SU-DHL-6 (cell line): ENCODE data around the gene CDH23.

Source experiments
- H2AFZ ChIP-seq: fragments of 200-600 bp; sonication (generic); 2 replicates; pipeline ENCODE4 v1.6.1; 2014; ENCODE audit warnings: low read depth, mild to moderate bottlenecking, moderate library complexity, mixed read lengths, antibody characterized with exemption, low read length; ENCODE audit not compliant: severe bottlenecking
- H3F3A ChIP-seq: fragments of 200-600 bp; shearing (Covaris generic); 2 replicates; pipeline ENCODE4 v1.6.0; 2016; ENCODE audit warnings: antibody characterized with exemption, mild to moderate bottlenecking; ENCODE audit not compliant: insufficient read depth
- H3K27ac ChIP-seq: fragments of 200-600 bp; sonication (generic); 2 replicates; pipeline ENCODE4 v1.5.1; 2016; ENCODE audit warnings: low read depth, mild to moderate bottlenecking, low read length, moderate library complexity, mixed read lengths
- H3K27me3 ChIP-seq: fragments of 200-600 bp; sonication (generic), shearing (Covaris generic); 2 replicates; pipeline ENCODE4 v1.6.0; 2014; ENCODE audit warnings: mild to moderate bottlenecking, low read length
- H3K36me3 ChIP-seq: fragments of 200-600 bp; sonication (generic); 2 replicates; pipeline ENCODE4 v1.6.1; 2014; ENCODE audit warnings: mild to moderate bottlenecking, low read length, mixed read lengths
- H3K4me2 ChIP-seq: fragments of 300-600, 200-600 bp; shearing (Covaris generic), sonication (generic); 2 replicates; pipeline ENCODE4 v1.6.0; 2014; ENCODE audit warnings: low read length, low read depth, mild to moderate bottlenecking; ENCODE audit not compliant: poor library complexity, severe bottlenecking
- H3K4me3 ChIP-seq: fragments of 200-600 bp; sonication (generic); 2 replicates; pipeline ENCODE4 v1.5.1; 2014; ENCODE audit warnings: antibody characterized with exemption, low read length, mild to moderate bottlenecking, mixed read lengths; ENCODE audit not compliant: insufficient read depth, poor library complexity, severe bottlenecking
- H3K79me2 ChIP-seq: fragments of 200-600 bp; sonication (generic); 2 replicates; pipeline ENCODE4 v1.6.1; 2014; ENCODE audit warnings: mild to moderate bottlenecking, low read length, moderate library complexity; ENCODE audit not compliant: insufficient read depth
- H3K9ac ChIP-seq: fragments of 200-600 bp; sonication (generic); 2 replicates; pipeline ENCODE4 v1.7.0; 2014; ENCODE audit warnings: mild to moderate bottlenecking, low read length
- H3K9me2 ChIP-seq: fragments of 200-600 bp; sonication (generic); replicated peaks from 2 replicates; pipeline ENCODE4 v1.6.1; 2014; ENCODE audit warnings: low read length; ENCODE audit not compliant: insufficient read depth
- H3K9me3 ChIP-seq: fragments of 200-600 bp; sonication (generic); 2 replicates; pipeline ENCODE4 v1.6.1; 2014; ENCODE audit warnings: low read length, mixed read lengths; ENCODE audit not compliant: insufficient read depth
- H4K20me1 ChIP-seq: fragments of 200-600 bp; sonication (generic); 2 replicates; pipeline ENCODE4 v1.6.1; 2014; ENCODE audit warnings: low read depth, mild to moderate bottlenecking, antibody characterized with exemption, low read length, moderate library complexity, mixed read lengths
- EZH2phosphoT487 ChIP-seq: fragments of 200-600 bp; sonication (generic), shearing (Covaris generic); conservative IDR thresholded peaks from 2 replicates; pipeline ENCODE4 v1.6.1; 2018; ENCODE audit warnings: mild to moderate bottlenecking, antibody characterized with exemption, low read length, moderate library complexity, mixed read lengths
- TF ChIP-seq, protein P1 (sequence below): fragments of 200-600 bp; sonication (generic); IDR thresholded peaks from one replicate; pipeline ENCODE4 v1.5.1; 2017; ENCODE audit warnings: antibody characterized with exemption, mild to moderate bottlenecking, low read length, moderate library complexity; ENCODE audit not compliant: insufficient read depth, poor library complexity, severe bottlenecking

CDH23 gene

DNA sequence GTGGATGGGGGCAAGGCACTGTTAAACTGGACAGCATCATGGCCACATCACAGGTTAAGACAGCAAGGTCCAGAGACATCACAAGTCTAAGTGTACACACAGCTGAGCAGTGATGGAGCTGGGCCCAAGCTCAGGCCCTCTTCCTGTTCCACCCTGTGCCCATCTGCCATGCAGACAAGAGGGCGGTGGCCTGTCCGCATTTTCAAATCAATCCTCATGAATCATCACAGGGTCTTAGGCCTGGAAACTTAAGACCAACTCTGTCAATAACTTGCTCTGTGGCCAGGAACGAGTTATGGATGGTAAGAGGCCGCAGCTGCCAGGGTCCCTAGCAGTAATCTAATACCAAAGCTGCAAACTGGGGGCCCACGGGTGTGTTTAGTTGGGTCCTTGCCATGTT, 319.7 kb downstream of the CDH23 start:
- no peaks in the 10 kb centered on the region for H3K9me2 ChIP-seq

DNA sequence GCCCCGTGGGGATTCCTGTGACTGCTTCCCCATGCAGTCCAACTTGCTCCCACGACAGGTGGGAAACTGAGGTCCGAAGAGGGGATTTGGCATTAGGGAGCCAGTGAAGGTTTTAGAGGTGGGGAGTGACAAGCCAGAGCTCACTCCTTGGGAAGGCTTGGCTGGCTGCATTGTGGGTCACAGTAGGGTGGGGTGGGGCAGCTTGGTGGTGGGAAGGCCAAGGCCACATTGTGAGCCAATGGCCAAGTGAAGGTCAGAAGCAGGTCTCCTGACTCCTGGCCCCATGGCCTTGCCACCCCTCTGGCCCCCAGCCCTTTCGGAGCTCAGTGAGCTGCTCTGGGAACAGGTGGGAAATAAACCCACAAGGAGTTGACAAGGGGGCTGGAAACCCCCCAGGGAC, 320.3 kb downstream of the CDH23 start:
- H3K36me3 ChIP-seq, result no peaks in the 10 kb centered on the region
- no peaks in the 10 kb centered on the region for H3K27me3 ChIP-seq
- no peaks in the 10 kb centered on the region for H3K9me3 ChIP-seq
- no peak overlapping the region for H3K27ac ChIP-seq
- H2AFZ ChIP-seq, result no peak overlapping the region
- H3K4me3 ChIP-seq, result no peak overlapping the region
- H4K20me1 ChIP-seq, result no peaks in the 10 kb centered on the region
- H3K4me2 ChIP-seq, result no peak overlapping the region
- no peak overlapping the region for H3K9ac ChIP-seq
- H3K79me2 ChIP-seq, result no peaks in the 10 kb centered on the region
- H3F3A ChIP-seq, result no peaks in the 10 kb centered on the region
- TF ChIP-seq, protein P1, sequence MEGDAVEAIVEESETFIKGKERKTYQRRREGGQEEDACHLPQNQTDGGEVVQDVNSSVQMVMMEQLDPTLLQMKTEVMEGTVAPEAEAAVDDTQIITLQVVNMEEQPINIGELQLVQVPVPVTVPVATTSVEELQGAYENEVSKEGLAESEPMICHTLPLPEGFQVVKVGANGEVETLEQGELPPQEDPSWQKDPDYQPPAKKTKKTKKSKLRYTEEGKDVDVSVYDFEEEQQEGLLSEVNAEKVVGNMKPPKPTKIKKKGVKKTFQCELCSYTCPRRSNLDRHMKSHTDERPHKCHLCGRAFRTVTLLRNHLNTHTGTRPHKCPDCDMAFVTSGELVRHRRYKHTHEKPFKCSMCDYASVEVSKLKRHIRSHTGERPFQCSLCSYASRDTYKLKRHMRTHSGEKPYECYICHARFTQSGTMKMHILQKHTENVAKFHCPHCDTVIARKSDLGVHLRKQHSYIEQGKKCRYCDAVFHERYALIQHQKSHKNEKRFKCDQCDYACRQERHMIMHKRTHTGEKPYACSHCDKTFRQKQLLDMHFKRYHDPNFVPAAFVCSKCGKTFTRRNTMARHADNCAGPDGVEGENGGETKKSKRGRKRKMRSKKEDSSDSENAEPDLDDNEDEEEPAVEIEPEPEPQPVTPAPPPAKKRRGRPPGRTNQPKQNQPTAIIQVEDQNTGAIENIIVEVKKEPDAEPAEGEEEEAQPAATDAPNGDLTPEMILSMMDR, result no peak
- no peak for TF ChIP-seq EZH2phosphoT487
- no peaks in the 10 kb centered on the region for H3K9me2 ChIP-seq

More for the DNA sequence above, 319.7 kb downstream of the CDH23 start:
- Histone ChIP-seq H3K4me3 (no peak overlapping the region), H3K36me3 (no peaks in the 10 kb centered on the region), H3K27ac (no peak overlapping the region), H3K9ac (no peak overlapping the region), H3K9me3 (no peaks in the 10 kb centered on the region), H3K79me2 (no peaks in the 10 kb centered on the region), H3K4me2 (no peak overlapping the region), H3K27me3 (no peaks in the 10 kb centered on the region), H3F3A (no peaks in the 10 kb centered on the region), H2AFZ (no peak overlapping the region), H4K20me1 (no peaks in the 10 kb centered on the region)
- TF ChIP-seq, protein P1, result no peak
- TF ChIP-seq EZH2phosphoT487, result no peak

DNA sequence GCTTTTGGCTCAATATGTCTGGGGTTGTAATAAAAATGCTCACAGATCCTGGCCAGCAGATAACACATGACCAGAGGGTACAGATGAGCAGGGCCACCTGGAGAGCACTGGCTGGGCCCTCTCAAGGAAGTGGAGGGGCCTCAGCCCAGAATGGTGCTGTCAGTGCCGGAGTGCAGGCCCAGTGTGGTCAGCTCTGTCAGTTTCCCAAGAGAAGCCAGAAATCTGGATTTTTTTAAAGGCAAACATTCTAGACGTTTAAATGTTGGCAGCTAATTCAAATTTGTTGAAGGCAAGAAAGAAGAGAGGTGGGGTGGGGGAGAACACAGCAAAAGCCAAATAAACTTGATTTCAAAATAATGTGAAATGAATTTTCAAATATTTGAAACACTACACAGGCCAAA, 320.8 kb downstream of the CDH23 start:
- no peaks in the 10 kb centered on the region for H3K9me3 ChIP-seq
- H2AFZ ChIP-seq, result no peak overlapping the region
- no peaks in the 10 kb centered on the region for H3F3A ChIP-seq
- no peaks in the 10 kb centered on the region for H3K79me2 ChIP-seq
- no peak overlapping the region for H3K27ac ChIP-seq
- no peak overlapping the region for H3K9ac ChIP-seq
- no peak overlapping the region for H3K4me2 ChIP-seq
- H3K4me3 ChIP-seq, result no peak overlapping the region
- no peak for TF ChIP-seq EZH2phosphoT487
- TF ChIP-seq, protein P1, result no peak
- no peaks in the 10 kb centered on the region for H4K20me1 ChIP-seq
- H3K36me3 ChIP-seq, result no peaks in the 10 kb centered on the region
- H3K9me2 ChIP-seq, result no peaks in the 10 kb centered on the region
- H3K27me3 ChIP-seq, result no peaks in the 10 kb centered on the region
